Retinal pigment epithelial cell (primary cell): ENCODE measurements around the gene GUCD1.

Source experiments
- DNase-seq: peaks from one replicate; pipeline ENCODE4 v3.0.0-alpha.2; 2010; ENCODE audit warnings: low read depth
- H3K4me3 ChIP-seq: 2 replicates; pipeline ENCODE4 v1.5.1; 2011; ENCODE audit warnings: mild to moderate bottlenecking, low read length, control low read depth, moderate library complexity
- CTCF ChIP-seq: conservative IDR thresholded peaks from 2 replicates; pipeline ENCODE4 v1.5.1; 2011; ENCODE audit warnings: low read depth, low read length, control low read depth, inconsistent platforms

The GUCD1 gene

GRCh38 chr22:24503137-24503842, 51.6 kb downstream of the GUCD1 start:
- no peak for DNase-seq
- H3K4me3 ChIP-seq: no peak overlapping the region
- peak; percentile 84 for TF ChIP-seq CTCF

- no peak overlapping the region for H3K4me3 ChIP-seq
- DNase-seq: no peak
- no peak for TF ChIP-seq CTCF
These were observed 52.4 kb downstream of the GUCD1 start for GRCh38 chr22:24502541-24502940.

- TF ChIP-seq CTCF: no peak
- no peak overlapping the region for H3K4me3 ChIP-seq
- no peak for DNase-seq
These were observed 52.9 kb downstream of the GUCD1 start for GRCh38 chr22:24502034-24502433.

GRCh38 chr22:24501301-24502005, 53.5 kb downstream of the GUCD1 start:
- no peak for TF ChIP-seq CTCF
- H3K4me3 ChIP-seq: no peak overlapping the region
- DNase-seq: no peak

GRCh38 chr22:24500277-24500820, 54.6 kb downstream of the GUCD1 start:
- no peak for TF ChIP-seq CTCF
- H3K4me3 ChIP-seq: no peak overlapping the region
- DNase-seq: no peak

GRCh38 chr22:24499706-24500276, 55.1 kb downstream of the GUCD1 start:
- no peak overlapping the region for H3K4me3 ChIP-seq
- TF ChIP-seq CTCF: no peak
- DNase-seq: no peak
